MV-4-11 (cell line): Measurements from ENCODE around the gene PRM2.

Source experiments
- DNase-seq: peaks from one replicate; lab custom pipeline; 2025; lab: John Stamatoyannopoulos, UW

Gene PRM2

DNA sequence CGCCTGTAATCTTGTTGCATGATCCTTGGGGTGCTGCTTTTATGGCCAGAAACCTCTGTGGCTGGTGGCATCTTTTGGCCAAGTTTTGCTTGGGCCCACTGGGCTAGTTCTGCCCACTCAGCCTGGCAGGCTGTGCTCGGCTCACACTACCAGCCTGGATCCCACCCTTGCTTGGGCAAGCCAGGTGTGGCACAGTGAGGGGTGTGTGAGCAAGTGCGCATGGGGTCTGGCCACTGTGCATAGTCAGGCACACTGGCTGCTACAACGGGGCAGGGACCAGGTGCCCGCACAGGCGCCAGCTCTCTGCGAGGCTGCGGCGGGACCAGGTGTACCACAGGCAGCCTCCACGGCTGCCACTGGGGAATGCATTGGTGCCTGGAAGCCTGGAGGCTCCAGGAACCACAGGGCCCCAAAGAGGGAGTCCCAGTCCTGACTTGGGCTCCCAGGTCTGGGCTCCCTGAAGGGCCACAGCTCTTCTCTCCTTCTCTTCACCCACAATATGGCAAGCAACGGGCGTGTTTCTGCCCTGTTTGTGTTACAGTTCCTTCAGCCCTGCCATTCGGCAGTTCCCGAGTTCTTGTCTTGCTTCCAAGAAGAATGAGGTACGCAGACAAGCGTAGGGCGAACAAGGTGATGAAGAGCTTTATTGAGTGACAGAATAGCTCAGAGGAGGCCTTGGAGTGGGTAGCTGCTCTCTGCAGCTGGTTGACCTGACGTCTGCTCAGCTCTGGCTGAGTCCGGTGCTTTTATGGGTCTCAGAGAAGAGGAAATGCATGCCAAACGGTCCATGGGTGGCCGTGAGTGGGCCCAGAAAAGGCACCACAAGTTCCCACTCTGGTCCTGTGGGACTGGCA, 31.6 kb upstream of the PRM2 start:
- peak; percentile 19 for DNase-seq

DNA sequence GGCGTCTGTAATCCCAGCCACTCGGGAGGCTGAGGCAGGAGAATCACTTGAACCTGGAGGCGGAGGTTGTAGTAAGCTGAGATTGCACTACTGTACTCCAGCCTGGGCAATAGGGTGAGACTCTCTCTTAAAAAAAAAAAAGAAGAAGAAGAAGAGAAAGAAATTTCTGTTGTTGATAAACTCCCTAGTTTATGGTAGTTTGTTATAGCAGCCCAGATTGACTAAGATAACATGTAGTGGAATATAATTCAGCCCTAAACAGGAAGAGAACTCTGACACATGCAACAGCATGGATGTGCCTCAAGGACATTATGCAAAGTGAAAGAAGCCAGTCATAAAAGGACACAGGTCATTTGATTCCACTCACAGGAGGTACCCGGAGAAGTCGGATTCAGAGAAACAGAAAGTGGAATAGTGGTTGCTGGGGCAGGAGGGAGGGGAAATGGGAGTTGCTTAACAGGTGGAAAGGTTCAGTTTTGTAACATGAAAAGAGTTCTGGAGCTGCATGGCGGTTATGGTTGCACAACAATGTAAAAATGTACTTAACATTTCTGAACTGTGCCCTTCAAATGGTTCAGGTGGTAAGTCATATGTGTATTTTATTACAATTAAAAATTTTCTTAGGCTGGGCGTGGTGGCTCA, 30.8 kb upstream of the PRM2 start:
- peak; percentile 96 for DNase-seq

DNA sequence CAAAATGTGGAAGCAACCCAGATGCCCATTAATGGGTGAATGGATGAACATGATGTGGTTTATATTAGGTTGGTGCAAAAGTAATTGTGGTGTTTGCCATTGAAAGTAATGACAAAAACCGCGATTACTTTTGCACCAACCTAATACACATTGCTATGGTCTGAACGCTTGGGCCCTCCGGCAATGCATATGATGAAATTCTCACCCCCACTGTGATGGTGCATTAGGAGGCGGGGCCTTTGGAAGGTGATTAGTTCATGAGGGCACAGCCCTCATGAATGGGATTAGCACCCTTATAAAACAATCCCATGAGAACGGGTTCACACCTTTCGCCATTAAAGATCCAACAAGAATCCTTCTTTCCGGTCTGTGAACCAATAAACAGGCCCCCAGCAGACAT, 30.1 kb upstream of the PRM2 start:
- DNase-seq, result no peak

DNA sequence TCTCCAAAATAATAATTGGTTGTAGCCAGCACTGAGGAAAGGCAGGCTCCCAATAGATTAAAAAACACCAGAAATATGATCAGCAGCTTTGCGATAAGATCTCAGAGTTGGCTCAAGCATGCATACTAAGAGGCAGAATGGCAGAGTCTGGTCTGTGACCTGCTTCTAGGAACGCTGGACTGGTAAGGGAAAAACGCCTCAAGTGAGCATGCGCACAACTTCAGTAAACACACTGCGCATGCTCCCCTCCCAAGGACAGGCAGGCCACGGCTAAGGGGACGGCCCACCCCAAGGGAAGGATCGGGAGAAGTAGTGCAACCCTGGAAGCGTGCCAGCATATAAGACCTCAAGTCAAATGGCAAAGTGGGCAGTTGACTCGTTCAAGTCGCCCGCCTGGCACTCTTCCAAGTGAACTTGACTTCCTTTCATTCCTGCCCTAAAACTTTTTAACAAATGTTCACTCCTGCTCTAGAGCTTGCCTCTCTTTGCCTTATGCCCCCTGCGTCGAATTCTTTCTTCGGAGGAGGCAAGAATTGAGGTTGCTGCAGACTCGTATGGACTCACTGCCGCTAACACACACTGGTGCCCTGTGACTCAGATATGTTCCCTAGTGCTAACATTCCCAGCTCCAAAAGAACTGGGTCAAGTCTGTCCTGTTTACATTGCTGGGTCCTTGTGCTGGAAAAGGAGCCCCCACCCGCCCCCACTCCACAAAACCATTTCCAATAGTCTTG, 27.3 kb upstream of the PRM2 start:
- DNase-seq, result peak; percentile 3

DNA sequence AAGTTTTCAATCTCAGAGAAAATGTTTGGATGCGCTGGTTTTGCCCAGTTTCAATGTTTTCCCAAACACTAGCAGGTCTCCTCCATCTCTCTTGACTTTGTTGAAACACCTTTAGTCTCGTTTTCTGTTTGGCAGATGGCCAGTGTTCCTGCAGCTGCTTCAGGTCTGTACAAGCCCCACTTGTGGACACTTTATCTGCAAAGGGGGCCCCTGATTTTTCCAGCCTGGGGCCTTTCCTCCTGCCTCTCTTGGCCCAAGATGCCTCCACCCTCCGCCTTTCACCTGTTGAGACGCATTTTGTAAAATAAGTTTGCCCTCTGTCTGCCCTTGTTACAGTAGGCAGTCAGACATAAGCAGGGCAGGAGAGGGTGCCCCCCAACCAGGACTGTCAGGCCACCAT, 26.7 kb upstream of the PRM2 start:
- DNase-seq, result no peak

DNA sequence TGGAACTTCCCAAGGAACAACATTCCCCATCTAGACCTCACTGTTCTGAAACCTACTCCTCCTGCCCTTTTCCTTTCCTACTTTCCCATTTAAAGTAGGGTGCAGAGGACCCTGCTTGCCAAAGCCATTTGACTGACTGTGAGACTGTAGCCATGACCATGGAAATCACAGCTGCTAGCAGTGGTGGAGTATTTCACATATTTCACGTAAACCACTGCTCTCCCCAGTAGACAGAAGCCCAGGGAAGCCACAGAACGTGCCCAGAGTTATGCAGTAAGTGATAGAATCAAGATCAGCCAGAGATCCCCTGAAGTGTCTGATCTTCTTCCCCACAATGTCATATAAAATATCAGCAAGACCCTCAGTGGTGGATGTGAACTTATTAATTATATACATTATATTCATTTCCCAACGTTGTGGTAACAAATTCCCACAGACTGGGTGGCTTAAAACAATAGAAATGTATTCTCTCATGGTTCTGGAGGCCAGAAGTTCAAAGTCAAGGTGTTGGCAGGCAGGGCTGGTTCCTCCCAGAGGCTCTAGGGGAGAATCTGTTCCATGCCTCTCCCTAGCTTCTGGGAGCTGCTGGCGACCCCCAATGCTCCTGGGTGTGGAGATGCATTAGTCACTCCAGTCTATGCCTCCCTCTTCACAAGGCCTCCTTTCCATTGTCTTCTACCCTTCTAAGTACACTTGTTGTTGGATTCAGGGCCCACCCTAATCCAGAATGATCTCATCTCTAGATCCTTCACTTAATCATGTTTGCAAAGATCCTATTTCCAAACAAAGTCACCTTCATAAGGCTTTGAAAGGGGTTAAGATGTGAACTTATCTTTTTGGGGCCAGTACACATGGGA, 25.6 kb upstream of the PRM2 start:
- DNase-seq, result no peak

DNA sequence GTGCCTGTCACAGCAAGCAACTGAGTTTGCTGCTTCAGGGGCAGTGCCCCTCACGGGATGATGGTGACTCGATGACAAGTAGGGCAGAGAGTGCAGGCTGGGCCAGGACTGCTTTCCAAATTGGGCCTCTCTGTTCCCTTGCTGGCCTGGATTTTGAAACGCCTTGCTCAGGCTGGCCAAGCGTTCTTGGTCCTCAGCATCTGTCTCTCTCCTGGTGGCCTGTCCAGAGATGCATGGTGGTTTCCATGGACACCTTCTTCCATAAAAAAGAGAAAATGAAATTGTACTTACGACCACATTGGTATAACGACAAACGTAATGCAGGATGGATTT, 24.2 kb upstream of the PRM2 start:
- DNase-seq, result no peak

DNA sequence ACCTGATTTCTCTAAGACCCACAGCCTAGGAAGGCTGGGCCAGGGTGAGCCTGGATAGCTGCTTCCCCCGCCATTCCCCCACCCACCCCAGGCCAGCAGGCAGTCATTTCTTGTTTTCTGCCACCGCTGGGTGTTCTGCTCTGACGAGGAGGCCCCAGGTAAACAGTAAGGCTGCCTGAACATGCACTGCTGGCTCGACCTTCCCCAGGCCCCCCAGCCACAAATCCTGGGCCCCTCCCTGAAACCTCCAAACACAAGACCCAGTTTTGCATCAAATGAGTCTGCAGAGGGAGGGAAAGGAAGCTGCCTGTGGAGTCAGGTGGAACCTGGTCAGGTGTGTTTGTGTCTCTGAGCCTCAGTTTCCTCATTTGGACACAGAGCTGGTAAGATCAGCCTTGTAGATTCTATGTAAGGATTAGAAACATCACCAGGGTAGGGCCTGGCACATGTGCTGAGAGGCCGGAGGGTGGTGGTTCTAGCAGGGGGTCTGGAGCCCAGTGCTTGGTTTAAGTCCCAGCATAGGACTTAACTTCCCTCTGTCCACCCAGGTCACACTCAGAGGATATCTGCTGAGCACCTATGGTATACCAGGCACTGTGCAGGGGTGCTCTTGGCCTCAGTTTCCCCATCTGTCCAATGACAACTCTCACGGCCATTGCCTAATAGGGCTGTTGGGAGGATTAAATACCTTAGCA, 23.7 kb upstream of the PRM2 start:
- DNase-seq, result no peak

DNA sequence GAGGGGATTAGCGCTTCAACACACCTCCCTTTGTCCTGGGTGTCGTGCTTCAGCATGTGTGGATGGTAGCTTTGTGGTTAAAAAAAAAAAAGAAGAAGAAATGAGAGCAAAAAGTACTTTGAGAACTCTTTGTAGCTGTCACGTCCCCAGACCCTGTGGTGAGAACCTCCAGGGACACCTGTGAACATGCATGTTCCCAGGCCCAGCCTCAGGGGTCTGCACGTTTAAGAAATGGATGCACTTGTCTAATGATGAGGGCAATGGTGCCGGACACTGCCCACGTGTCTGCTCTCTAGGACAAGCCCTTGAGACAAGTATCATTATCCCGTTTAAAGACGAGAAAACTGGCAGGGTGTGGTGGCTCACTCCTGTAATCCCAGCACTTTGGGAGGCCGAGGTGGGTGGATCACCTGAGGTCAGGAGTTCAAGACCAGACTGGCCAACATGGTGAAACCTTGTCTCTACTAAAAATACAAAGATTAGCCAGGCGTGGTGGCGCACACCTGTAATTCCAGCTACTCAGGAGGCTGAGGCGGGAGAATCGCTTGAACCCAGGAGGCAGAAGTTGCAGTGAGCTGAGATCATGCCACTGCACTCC, 22.8 kb upstream of the PRM2 start:
- DNase-seq, result peak; percentile 37

DNA sequence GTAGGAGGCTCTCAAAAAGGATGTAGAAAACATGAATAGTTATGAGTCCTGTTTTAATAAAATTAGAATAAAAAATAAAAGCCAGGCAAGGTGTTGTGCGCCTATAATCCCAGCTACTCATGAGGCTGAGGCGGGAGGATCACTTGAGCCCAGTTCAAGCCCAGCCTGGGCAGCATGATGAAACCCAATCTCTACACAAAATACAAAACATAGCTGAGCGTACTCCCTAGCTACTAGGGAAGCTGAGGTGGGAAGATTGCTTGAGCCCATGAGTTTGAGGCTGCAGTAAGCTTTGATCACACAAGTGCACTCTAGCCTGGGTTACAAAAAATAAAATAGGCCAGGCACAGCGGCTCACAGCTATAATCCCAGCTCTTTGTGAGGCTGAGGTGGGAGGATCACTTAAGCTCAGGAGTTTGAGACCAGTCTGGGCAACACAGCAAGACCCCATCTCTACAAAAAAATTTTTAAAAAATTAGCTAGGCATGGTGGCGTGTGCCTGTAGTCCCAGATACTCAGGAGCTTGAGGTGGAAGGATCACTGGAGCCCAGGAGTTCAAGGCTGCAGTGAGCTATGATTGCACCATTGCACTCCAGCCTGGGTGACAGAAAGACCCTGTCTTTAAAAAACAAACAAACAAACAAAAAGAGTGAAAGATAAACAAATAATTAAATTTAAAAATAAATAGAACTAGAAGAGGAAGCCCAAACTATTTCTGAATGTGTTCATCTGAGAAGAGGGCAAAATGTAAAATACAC, 22.0 kb upstream of the PRM2 start:
- no peak for DNase-seq

DNA sequence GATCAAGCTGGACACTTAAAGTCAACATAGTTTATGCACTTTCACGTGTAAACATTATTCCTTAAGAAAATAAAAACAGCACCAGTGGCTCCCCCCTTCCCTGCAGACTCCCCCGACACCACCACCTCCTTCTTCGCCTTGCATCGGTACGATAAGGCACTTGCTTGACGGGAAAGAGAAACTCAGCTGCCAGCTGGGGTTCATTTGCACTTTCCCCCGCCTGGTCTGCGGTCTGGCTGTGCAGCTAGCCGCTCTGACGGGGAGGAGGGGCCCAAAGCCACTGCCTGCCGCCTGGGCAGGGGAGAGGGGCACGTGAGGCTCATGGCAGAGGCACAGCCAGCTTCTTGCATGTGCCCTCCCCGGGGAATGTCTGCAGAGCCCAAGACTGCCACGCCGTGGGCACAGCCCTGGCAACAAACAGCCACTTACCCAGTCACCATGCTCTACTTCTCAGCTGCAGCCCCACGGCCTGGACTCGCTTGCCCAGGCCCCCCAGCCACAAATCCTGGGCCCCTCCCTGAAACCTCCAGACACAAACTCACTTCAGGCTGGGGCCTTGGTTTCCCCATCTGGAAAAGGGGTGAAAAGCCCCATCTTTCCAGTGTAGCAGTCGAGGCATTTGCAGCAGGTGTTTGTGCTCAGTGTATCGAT, 21.3 kb upstream of the PRM2 start:
- DNase-seq, result peak; percentile 86

DNA sequence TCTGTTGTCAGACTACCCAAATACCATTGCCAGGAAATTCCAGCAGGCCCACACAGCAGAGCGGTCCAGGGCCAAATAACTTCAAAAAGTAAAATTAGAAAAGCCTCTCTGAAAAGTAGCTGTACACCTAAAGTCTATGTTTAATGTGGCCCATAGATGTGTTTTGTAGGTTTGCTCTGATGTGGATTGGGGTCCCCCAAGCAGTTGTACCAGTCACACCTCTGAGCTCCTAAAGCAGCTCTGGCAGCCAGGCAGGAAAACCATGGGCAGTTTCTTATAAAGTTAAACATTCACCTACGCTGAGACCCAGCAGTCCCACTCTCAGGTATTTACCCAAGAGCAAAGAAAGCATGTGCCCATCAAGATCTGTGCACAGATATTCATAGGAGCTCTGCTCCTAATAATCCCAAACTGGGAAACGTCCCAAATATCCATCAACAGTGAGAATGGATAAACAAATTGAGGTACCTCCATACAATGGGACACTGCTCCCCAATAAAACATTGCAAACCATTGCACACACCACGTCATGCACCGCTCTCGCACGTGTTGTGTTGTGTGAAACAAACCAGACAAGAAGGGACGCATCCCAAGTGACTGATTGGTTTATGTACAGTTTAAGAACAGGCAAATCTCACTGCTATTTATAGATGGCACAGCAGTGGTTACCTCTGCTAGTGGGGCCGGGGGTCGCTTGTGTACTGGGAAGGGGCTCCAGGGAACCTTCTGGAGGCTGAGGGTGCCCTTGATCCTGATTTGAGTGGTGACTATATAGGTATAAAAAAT, 20.6 kb upstream of the PRM2 start:
- DNase-seq, result no peak

DNA sequence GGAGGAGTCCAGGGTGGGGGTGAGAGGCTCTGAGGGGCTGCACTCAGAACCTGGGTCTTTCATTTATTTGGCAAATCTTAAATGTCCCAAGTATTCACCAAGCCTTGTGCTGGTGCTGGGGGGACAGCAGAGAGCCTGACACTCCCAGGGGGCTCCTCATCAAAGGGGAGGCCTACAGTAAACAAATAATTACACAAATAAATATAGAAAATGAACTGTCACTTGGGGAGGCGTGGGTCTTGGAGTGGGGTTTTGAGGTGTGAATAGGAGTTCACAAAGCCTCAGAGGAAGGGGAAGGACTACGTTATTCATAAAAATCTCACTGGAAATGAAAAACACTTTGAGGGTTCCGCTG, 20.0 kb upstream of the PRM2 start:
- no peak for DNase-seq

DNA sequence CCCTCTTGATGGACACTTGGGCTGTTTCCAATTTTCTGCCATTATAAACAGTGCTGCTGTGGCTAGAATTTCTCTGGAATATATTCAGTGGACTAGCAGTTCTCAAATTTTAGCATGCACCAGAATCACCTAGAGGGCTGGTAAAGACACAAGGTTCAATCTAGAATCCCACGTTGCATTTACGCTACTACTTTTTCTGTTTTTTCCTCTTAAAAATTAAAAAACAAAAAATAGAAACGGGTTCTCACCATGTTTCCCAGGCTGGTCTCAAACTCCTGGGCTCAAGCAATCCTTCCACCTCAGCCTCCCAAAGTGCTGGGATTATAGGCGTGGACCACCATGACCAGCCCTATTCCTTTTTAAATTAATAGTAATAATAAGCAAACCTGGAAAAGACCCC, 19.4 kb upstream of the PRM2 start:
- DNase-seq, result no peak

DNA sequence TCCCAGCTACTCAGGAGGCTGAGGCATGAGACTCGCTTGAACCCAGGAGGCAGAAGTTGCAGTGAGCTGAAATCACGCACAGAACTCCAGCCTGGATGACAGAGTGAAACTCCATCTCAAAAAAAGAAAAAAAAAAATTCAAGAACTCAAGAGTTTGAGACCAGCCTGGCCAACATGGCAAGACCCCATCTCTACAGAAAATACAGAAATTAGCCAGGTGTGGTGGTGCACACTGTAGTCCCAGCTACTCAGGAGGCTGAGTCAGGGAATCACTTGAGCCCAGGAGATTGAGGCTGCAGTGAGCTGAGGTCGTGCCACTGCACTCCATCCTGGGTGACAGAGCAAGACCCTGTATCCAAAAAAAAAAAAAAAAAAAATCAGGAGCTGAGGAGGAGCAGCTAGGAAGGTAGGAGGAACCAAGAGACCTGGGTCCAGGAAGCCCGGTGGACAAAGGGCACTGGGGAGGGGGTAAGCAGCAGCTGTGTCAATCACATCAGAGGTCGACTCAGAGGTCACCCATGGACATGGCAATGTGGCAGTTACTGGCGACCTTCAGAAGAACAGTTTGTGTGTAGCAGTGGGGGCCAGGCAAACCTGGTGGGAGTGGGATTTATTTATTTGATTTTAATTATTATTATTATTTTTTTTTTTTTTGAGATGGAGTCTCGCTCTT, 15.9 kb upstream of the PRM2 start:
- DNase-seq, result no peak

DNA sequence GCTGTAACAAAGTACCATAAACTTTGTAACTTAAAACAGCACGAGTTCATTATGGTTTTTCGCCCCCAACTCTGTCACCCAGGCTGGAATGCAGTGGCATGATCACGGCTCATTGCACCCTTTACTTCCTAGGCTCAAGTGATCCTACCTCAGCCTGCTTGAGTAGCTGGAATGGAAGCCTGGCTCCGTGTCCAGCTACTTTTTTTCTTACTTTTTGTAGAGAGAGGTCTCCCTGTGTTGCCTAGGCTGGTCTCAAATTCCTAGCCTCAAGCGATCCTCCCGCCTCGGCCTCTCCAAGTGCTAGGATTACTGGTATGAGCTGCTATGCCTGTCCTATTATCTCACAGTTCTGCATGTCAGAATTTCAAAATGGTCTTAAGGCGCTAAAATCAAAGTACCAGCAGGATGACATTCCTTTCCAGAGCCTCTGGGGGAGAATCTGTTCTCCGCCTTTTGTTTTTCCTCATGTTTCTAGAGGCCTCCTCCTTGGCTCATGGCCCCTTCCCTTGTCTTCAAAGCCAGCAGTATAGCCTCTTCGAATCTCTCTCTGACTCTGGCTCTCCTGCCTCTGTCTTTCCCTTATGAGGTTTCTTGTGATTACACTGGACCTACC, 14.9 kb upstream of the PRM2 start:
- DNase-seq, result no peak

DNA sequence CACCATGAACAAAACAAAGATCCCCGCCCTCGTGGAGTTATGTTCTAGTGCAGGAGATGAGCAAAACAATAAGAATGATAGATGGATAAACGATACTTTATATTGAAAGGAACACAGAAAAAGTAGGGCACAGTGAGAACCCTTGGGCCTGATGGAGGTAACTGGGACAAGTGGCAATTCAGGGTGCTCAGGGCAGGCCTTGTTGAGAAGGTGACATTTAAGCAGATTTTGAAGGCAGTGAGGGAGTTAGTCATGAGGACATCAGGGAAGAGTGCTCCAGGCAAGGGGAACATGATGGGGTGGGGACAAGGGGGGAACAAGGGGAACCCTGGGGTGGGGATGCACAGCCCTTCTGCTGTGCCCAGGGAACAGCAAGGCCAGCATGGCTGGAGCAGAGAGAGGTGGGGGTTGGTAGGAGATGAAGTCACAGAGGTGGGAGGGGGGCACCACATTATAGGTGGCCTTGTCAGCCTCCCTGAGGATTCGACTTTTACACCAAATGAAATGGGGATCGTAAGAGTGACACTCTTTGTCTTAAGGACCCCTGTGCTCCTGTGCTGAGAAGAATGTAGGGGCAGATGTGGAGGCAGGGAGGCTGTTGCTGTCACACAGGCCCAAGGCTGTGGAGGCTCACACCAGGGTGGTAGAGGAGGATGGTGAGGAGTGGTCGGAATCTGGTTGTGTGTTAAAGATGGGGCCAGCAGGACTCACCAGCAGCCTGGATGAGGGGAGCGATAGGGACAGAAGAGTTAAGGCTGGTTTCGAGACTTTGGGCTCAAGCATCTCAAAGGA, 14.0 kb upstream of the PRM2 start:
- DNase-seq, result no peak
